NCI-H2029 treated with DMSO at 0.1 percent for 48 hours (cell line): ENCODE measurements around the gene ELOVL5.
"Not testable (repeated sequence)": the region's sequence is repeated elsewhere in the genome, so short reads cannot be mapped to it uniquely, and the experiment has no call there.

Experiments
- DNase-seq: peaks from one replicate; lab custom pipeline; 2025; lab: John Stamatoyannopoulos, UW

ELOVL5 gene

DNA sequence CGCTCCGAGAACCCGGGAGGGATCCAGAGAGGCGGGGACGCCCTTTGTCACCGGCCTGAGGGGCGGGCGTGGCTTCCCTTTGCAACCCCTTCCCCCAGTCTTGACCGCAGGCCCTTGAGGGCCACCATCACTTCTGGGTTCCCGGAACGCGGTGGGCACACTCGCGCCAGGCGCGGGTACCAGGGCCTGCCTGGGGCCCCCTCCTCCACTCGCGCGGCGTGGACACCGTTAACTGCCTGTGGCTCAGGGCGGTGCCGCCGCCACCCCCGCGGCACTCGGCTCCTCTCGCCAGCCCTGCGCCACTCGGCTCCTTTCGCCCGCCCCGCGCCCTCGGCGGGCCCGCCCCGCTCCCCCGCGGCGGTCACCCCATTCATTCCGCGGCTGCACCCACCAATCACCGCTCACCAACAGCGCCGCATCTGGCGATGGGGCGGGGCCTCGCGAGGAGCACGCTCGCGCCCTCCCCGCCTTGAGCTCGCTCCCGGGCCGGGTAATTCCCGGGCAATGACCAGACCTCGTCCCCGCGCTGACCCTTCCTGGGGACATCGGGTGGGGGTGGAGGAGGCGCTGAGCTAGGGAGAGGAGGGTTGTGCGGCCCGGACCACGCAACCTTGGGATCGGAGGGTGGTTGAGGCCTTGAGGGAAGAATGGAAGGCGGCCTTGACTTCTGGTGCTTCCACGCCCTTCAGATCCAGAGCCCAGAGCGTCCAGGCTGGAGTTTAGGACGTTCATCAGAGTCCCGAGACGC is 10.5 kb upstream of the ELOVL5 start:
- DNase-seq: peak; percentile 74

GRCh38 chr6:53358440-53359094 is 9.8 kb upstream of the ELOVL5 start:
- peak; percentile 32 for DNase-seq

DNA sequence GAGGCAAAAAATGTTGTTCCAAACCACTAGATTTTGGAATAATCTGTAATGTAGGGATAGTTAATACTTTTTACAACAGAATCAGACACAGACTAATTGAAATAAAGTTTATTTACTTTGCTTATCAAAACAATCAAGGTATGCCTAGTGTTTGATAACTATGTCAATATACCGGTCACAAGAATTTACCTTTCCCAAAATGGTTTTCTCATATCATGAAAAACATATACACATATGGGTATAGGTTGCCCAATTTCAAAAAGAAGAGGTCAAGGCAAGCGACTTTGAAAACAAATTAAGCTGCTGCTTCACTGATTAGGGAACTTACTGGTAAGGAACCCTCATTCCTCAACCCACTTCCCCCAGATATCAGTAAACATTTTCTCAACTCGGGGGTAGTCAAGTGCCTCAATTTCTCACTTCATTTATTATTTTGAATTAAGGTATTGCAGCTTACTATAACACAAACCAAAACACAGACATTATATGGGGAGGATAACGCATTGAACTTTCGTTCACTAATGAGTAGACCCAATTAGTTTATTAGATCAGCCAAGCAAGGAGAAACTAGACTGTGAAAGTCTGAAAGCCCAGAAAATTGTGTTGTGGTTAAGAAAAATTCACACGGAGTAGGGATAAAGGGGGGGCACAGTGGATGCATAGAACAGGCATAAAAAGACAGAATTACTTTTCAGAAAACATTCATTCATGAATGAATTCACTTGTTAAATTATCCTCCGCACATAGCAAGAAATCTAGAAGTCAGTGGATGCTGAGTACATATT is 9.0 kb upstream of the ELOVL5 start:
- DNase-seq: no peak

GRCh38 chr6:53353624-53354023 is 4.9 kb upstream of the ELOVL5 start:
- no peak for DNase-seq

DNA sequence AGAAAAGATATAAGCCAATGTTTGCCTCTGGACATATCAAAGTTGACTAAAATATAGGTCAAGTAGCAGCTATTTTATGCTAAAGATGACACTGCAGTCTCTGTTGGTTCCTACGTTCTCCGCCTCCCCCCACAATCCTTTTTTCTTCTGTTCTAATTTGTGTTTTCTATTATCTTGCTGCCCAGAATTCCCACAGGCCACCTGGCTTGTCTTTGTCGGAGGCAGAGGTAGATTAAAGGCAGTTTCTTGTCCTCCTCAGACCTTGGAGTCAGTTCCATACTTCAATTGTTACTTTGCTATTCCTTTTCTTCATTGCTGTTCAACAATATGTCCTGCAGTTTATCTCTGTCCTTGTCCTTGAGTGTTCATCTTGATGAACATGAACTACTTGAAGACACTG is 3.6 kb upstream of the ELOVL5 start:
- DNase-seq: no peak

GRCh38 chr6:53349209-53349693 is 501 bp upstream of the ELOVL5 start:
- DNase-seq: no peak

DNA sequence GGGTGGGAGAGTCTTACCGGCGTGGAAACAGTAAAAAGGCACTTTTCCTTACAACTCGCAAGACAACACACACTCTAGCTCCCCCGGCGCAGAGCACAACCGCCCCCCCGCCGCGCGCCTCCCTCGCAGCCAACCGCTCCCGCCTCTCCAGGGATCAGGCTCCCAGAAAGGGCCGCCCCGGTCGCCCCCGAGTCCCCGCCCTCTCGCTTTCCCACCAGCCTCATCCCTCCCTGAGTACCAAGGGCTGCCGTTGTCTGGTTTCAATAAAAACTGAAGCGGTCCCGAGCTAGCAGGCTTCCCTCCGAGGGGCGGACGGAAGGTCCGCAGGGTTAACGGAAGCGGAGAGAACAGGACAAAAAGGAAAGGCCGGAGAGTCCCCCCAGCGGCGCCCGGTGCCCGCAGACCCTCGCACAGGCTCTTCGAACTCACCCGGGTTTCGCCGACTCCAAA is 804 bp downstream of the ELOVL5 start:
- peak; percentile 27 for DNase-seq

- no peak for DNase-seq
These were observed 1.4 kb downstream of the ELOVL5 start for GRCh38 chr6:53347250-53347920.

DNA sequence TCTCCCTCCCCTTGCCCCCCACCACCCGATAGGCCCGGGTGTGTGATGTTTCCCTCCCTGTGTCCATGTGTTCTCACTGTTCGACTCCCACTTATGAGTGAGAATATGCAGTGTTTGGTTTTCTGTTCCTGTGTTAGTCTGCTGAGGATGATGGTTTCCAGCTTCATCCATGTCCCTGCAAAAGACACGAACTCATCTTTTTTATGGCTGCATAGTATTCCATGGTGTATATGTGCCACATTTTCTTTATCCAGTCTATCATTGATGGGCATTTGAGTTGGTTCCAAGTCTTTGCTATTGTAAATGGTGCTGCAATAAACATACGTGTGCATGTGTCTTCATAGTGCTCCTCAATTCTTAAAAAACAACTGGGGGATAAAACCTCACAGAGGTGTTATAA is 2.7 kb downstream of the ELOVL5 start:
- DNase-seq: not testable (repeated sequence)

DNA sequence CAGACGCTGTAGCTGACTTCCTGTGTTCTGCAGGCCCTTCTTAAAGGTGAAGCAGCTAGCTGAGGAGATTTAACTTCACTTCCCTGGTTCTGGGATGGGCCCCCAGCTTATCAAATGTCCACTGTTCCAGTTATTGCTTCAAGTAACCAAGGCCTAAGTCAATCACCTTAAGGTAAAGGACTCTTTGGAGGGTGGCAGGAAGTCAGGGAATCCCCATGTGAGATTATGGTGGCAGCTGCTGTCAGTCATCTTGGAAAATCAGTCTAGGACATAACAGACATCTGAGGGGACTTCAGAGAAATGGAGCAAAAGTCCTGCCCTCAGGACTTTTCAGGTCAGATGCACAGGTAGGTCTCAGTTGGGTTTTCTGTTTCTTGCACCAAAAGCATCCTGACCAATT is 3.8 kb downstream of the ELOVL5 start:
- no peak for DNase-seq

DNA sequence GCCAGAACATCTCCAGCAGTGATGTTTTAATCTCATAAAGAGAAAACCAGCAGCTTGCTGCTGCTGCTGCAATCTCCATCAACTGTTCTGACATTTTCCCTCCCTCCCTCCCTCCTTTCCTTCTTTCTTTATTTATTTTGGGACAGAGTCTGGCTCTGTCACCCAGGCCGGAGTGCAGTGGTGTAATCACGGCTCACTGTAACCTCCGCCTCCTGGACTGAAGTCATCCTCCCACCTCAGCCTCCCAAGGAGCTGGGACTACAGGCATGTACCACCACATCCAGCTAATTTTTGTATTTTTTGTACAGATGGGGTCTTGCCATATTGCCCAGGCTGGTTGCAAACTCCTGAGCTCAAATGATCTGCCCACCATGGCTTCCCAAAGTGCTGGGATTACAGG is 5.7 kb downstream of the ELOVL5 start:
- no peak for DNase-seq

GRCh38 chr6:53342217-53342616 is 6.5 kb downstream of the ELOVL5 start:
- DNase-seq: no peak

DNA sequence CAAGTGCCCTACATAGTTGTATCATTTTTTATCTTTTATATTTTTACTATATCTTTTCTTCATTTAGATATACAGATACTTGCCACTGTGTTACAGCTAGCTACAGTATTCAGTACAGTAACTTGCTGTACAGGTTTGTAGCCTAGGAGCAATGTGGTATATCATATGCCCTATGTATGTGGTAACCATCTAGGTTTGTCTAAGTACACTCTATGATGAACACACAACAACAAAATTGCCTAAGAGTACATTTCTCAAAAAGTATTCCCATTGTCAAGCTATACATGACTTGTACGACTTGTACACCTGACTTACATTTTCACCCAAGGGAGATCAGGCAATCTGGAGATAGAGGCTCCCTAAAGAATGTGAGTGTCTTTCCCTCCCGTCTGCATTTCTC is 8.2 kb downstream of the ELOVL5 start:
- DNase-seq: no peak

DNA sequence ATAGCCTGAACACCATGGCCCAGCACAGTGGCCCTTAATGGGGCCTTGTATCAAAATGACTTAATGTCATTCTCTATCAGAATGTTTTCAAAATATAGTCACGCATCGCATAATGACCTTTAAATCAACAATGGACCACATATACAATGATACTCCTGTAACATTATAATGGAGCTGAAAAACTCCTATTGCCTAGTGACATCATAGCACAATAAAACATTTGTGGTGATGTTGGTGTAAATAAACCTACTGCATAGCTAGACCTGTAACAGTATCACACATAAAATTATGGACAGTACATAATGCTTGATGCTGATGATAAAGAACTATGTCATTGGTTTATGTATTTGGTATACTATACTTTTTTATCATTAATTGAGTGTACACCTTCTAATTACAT is 9.3 kb downstream of the ELOVL5 start:
- DNase-seq: no peak

- DNase-seq: no peak
These were observed 10.4 kb downstream of the ELOVL5 start for GRCh38 chr6:53338304-53338703.

DNA sequence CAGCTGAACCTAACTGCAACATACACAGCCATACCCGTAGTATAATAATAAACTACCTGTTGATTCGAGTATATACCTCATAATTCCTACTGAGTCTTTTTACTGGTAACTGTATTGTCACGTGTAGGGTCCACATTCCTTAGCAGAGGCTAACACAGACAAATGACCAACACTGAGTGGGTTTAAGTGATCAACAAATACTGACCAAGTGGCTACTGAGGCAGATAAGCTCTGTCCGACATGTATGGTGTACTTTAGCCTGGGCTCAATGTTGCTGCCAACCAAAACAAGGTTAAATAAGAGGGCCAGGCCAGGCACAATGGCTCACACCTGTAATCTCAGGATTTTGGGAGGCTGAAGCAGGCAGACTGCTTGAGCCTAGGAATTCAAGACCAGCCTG is 12.7 kb downstream of the ELOVL5 start:
- no peak for DNase-seq

DNA sequence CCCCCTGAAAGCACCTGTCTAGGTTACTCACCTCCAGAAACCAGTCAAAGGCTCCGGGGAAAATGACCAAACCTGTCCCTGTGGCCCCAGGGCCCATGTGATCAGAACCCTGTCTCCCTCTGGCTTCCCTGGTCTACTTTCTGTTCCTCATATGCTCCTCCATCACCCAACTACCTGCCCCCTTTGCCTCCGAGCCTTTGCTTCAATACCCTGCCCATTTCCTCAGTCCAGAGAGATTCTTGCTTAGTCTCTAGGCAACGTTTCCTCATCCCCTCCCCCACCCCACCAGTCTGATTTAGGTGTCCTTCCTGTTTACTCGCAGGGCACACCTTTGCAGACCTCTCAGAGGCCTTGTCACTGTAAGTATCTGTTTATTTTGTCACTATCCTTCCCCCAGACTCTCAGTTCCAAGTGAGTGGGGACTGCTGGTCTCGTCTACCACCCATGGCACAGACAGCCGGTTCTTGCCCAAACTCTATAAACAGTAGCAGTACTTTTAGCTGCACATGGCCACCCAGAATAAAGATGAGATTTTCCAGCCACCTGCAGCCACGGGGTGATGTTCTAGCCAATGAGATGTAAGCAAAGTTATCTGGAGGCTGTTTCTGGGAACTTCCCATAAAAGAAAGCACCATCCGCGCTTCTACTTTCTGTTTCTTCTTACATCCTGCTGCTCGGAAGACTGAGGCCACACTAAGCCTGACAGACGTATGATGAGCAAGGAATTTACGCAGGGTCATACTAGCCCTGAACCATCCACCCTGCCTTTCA is 13.3 kb downstream of the ELOVL5 start:
- DNase-seq: no peak

DNA sequence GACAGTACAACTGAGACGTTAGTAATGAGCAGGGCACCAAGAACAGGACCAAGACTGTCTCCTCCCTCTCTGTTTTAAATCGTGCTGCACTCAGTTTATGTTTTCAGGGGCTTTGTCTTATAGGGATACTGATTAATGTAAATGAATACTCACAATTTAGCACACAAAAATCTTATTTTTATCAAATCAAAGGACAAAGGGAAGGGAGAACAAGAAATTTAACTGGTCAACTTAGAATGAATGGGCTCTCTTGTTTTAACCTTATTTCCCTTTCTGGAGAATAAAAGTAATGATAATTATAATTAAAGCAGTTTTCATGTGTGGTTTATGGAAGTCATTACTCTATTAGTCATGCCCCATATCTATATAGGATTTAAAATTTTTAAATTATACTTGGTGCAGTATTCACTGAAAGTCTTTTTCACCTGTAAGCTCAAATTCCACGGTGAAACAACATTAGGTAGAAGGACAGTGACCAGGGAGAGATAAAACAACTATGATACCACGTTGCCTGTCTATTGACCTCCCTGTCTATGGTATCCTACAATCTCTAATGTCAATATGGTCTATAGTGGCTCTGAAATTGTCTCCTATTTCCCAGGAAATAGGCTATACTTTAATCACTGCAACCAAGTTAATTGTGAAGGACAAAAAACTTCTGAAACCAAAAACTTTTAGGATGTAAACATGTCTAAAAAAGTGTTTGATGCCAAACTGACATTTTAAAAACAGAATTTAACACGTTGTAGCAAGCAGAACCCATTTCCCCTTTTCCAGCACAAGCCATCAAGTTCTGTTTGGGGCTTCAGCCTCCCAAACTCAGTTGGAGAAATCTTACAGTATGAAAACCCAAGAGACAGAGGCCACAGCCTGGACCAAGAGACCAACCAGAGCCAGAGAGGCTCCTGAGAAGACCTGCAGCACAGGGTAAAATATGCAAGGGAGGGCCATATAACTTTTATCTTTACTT is 15.0 kb downstream of the ELOVL5 start:
- no peak for DNase-seq

- DNase-seq: no peak
These were observed 17.1 kb downstream of the ELOVL5 start for GRCh38 chr6:53331678-53332077.

GRCh38 chr6:53330137-53330536 is 18.6 kb downstream of the ELOVL5 start:
- no peak for DNase-seq
